Karpas-422 (cell line): ENCODE results near the gene KRT10. TPM values are rescaled to one million over a fixed set of nuclear protein-coding genes. Genes with fewer than 3 reads are reported as not detected.

Experiments
- DNase-seq: peaks from one replicate; pipeline ENCODE4 v3.0.0-alpha.2; 2015
- H2AFZ ChIP-seq: fragments of 200-600 bp; sonication (generic); 2 replicates; pipeline ENCODE4 v1.6.1; 2014; ENCODE audit warnings: antibody characterized with exemption, low read length, mixed read lengths
- H3K27ac ChIP-seq: fragments of 200-600 bp; sonication (generic); 2 replicates; pipeline ENCODE4 v1.5.1; 2014; ENCODE audit warnings: mild to moderate bottlenecking, low read length, moderate library complexity
- H3K27me3 ChIP-seq: fragments of 200-600 bp; sonication (generic); 2 replicates; pipeline ENCODE4 v1.6.1; 2014; ENCODE audit warnings: low read length, mixed read lengths
- H3K36me3 ChIP-seq: fragments of 200-600 bp; sonication (generic); 2 replicates; pipeline ENCODE4 v1.6.1; 2014; ENCODE audit warnings: low read length, mixed read lengths; ENCODE audit not compliant: insufficient read depth
- H3K4me1 ChIP-seq: fragments of 200-600 bp; sonication (generic); 2 replicates; pipeline ENCODE4 v1.6.1; 2014; ENCODE audit warnings: mild to moderate bottlenecking, low read length, mixed read lengths
- H3K4me2 ChIP-seq: fragments of 200-600 bp; sonication (generic); 2 replicates; pipeline ENCODE4 v1.6.1; 2014; ENCODE audit warnings: low read length, low read depth, mild to moderate bottlenecking; ENCODE audit not compliant: poor library complexity, severe bottlenecking
- H3K4me3 ChIP-seq: fragments of 200-600 bp; sonication (generic); 2 replicates; pipeline ENCODE4 v1.5.1; 2014; ENCODE audit warnings: mild to moderate bottlenecking, antibody characterized with exemption, low read length, mixed read lengths
- H3K79me2 ChIP-seq: fragments of 200-600 bp; sonication (generic); 2 replicates; pipeline ENCODE4 v1.6.1; 2014; ENCODE audit warnings: mild to moderate bottlenecking, low read length, mixed read lengths
- H3K9ac ChIP-seq: fragments of 200-600 bp; sonication (generic); 2 replicates; pipeline ENCODE4 v1.6.0; 2014; ENCODE audit warnings: low read length
- H3K9me2 ChIP-seq: fragments of 200-600 bp; sonication (generic), shearing (Covaris generic); replicated peaks from 2 replicates; pipeline ENCODE4 v1.6.0; 2014; ENCODE audit warnings: mild to moderate bottlenecking, low read length, moderate library complexity; ENCODE audit not compliant: insufficient read depth
- H3K9me3 ChIP-seq: fragments of 300-700, 200-600 bp; sonication (generic); 2 replicates; pipeline ENCODE4 v1.6.1; 2014; ENCODE audit warnings: low read length, mixed read lengths
- H4K20me1 ChIP-seq: fragments of 200-600 bp; sonication (generic); 2 replicates; pipeline ENCODE4 v1.6.1; 2014; ENCODE audit warnings: mild to moderate bottlenecking, antibody characterized with exemption, low read length, low read depth; ENCODE audit not compliant: insufficient read depth
- total RNA-seq: library from RNA; depleted of rRNA; stranded (reverse); fragments of >200 nt; shearing (Covaris generic); gene quantifications from 2 replicates; pipeline ENCODE4 v1.2.3, GENCODE V29; 2014; ENCODE audit warnings: low replicate concordance

Gene KRT10
- total RNA-seq, 1 experiment from 2014 or later, result 14.9 TPM

GRCh38 chr17:40827746-40828453 is 5.5 kb upstream of the KRT10 start:
- DNase-seq, result no peak
- Histone ChIP-seq H3K27ac (no peak overlapping the region), H3K36me3 (no peaks in the 10 kb centered on the region; the same call in 1 of the 2 replicates), H3K4me3 (no peak overlapping the region), H2AFZ (no peak overlapping the region), H3K27me3 (no peaks in the 10 kb centered on the region), H3K4me2 (no peak overlapping the region), H3K9ac (no peak overlapping the region), H3K9me3 (no peaks in the 10 kb centered on the region), H3K4me1 (peaks cover 15% of the 10 kb centered on the region), H3K9me2 (no peaks in the 10 kb centered on the region; the same call in 1 of the 2 replicates), H4K20me1 (no peaks in the 10 kb centered on the region), H3K79me2 (peaks cover 78% of the 10 kb centered on the region)

DNA sequence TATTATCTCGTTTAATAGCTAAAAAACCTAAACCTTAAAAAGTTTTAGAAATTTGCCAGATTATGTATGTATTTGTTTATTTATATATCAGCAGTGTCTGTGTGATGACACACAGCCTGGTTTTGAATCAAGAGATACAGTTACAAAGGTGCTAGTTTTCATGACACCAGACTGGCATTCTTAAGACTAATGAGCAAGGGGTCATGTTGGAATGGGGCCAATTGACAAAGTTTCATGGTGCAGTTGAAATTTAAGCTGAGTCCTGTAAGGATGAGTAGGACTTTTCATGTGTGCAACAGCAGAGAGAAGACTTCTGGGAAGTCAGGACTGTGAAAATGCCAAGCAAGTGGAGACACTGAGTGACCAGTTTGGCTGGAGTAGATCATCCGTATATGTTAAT is 3.2 kb upstream of the KRT10 start:
- Histone ChIP-seq H3K27ac (no peak overlapping the region), H3K9ac (no peak overlapping the region), H3K27me3 (no peaks in the 10 kb centered on the region), H3K4me3 (no peak overlapping the region), H4K20me1 (no peaks in the 10 kb centered on the region), H3K4me1 (peaks cover 9% of the 10 kb centered on the region), H3K9me3 (no peaks in the 10 kb centered on the region), H3K79me2 (peaks cover 92% of the 10 kb centered on the region), H2AFZ (no peak overlapping the region), H3K9me2 (no peaks in the 10 kb centered on the region; the same call in 1 of the 2 replicates), H3K36me3 (peaks cover 3% of the 10 kb centered on the region; the same call in 1 of the 2 replicates), H3K4me2 (no peak overlapping the region)
- no peak for DNase-seq

GRCh38 chr17:40824015-40824832 is 1.8 kb upstream of the KRT10 start:
- no peak overlapping the region for H3K4me2 ChIP-seq
- no peak overlapping the region for H3K9ac ChIP-seq
- H4K20me1 ChIP-seq, result no peaks in the 10 kb centered on the region
- no peak for DNase-seq
- no peaks in the 10 kb centered on the region for H3K9me3 ChIP-seq
- peaks cover 19% of the 10 kb centered on the region for H3K4me1 ChIP-seq
- H2AFZ ChIP-seq, result no peak overlapping the region
- H3K36me3 ChIP-seq, result peaks cover 8% of the 10 kb centered on the region; the same call in 1 of the 2 replicates
- no peak overlapping the region for H3K4me3 ChIP-seq
- H3K9me2 ChIP-seq, result no peaks in the 10 kb centered on the region; the same call in 1 of the 2 replicates
- no peak overlapping the region for H3K27ac ChIP-seq
- H3K27me3 ChIP-seq, result no peaks in the 10 kb centered on the region
- H3K79me2 ChIP-seq, result peaks cover 95% of the 10 kb centered on the region

- no peak overlapping the region for H3K27ac ChIP-seq
- H3K4me3 ChIP-seq, result no peak overlapping the region
- no peaks in the 10 kb centered on the region; the same call in 1 of the 2 replicates for H3K9me2 ChIP-seq
- H3K4me2 ChIP-seq, result no peak overlapping the region
- DNase-seq, result no peak
- no peaks in the 10 kb centered on the region for H4K20me1 ChIP-seq
- H3K9ac ChIP-seq, result no peak overlapping the region
- H2AFZ ChIP-seq, result no peak overlapping the region
- H3K36me3 ChIP-seq, result peaks cover 13% of the 10 kb centered on the region
- H3K4me1 ChIP-seq, result peaks cover 28% of the 10 kb centered on the region
- H3K9me3 ChIP-seq, result no peaks in the 10 kb centered on the region
- H3K79me2 ChIP-seq, result peaks cover 82% of the 10 kb centered on the region
- H3K27me3 ChIP-seq, result no peaks in the 10 kb centered on the region
These were observed 878 bp downstream of the KRT10 start for GRCh38 chr17:40821536-40821935.

- H3K79me2 ChIP-seq, result peaks cover 70% of the 10 kb centered on the region
- peaks cover 13% of the 10 kb centered on the region for H3K36me3 ChIP-seq
- H3K9me3 ChIP-seq, result no peaks in the 10 kb centered on the region
- H2AFZ ChIP-seq, result no peak overlapping the region
- no peaks in the 10 kb centered on the region; the same call in 1 of the 2 replicates for H3K9me2 ChIP-seq
- H3K9ac ChIP-seq, result peak overlapping the region; percentile 87; the same call in 1 of the 2 replicates
- H4K20me1 ChIP-seq, result no peaks in the 10 kb centered on the region
- DNase-seq, result no peak
- no peak overlapping the region for H3K27ac ChIP-seq
- peak overlapping the region; percentile 96 for H3K4me3 ChIP-seq
- peak overlapping the region; percentile 94 for H3K4me2 ChIP-seq
- H3K4me1 ChIP-seq, result peaks cover 28% of the 10 kb centered on the region
- H3K27me3 ChIP-seq, result no peaks in the 10 kb centered on the region
These were observed 2.1 kb downstream of the KRT10 start for GRCh38 chr17:40820228-40820838.

DNA sequence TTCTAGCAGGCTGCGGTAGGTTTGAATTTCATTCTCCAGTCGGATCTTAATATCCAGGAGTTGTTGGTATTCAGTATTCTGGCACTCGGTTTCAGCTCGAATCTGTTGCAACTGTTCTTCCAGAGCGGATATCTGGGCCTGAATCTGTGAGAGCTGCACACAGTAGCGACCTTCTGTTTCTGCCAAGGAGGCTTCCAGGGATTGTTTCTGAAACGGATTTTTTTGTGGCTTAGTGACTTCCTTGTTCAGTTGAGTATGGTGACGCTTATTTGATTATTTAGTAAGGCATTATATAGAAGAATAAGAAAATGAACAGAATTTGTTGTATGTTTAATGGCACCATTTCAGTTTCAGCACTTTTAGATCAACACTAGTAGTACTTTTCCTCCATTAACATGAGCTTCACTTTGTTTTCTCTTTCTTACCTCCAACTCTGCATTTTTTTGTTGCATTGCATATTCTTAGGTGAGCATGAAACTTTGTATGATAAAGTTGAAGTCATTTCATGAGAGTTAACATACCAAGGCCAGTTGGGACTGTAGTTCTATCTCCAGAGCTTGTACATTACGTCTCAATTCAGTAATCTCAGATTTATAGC is 2.8 kb downstream of the KRT10 start:
- H3K4me3 ChIP-seq, result peak overlapping the region; percentile 96
- H3K9ac ChIP-seq, result peak overlapping the region; percentile 87
- peak; percentile 50 for DNase-seq

DNA sequence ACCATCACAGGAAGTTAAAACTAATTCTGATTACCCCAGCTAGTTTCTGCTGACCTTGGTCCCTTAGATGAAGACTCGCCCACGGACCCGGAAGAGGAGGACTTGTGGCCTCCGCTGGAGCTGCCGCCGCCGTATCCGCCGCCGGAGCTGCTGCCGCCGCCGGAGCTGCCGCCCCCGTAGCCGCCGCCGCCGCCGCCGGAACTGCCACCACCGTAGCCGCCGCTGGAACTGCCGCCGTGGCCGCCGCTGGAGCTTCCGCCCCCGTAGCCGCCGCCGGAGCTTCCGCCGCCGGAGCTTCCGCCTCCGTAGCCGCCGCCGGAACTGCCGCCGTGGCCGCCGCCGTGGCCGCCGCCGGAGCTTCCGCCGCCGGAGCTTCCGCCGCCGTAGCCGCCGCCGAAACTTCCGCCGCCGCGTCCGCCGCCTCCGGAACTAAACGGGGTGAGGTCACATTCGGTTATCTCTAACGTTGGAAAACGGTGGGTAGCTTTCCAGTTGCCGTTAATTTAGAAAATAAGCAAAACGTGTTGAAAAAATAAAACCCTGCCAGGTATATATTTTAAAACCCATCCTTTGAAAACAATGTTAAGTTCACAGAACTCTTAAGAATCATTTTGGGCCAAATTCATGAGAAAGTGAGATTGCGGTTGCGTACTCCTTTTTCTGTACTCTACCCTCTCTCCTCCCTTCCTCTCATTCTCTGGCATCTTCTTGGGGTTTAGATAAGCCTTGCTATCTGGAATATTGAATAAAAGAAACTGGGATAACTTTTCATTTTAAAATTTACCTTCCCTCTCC is 3.5 kb downstream of the KRT10 start:
- peak; percentile 93 for DNase-seq
- Histone ChIP-seq H3K9ac (peak overlapping the region; percentile 87), H2AFZ (no peak overlapping the region), H3K27ac (peak overlapping the region; percentile 80), H3K27me3 (no peaks in the 10 kb centered on the region), H4K20me1 (no peaks in the 10 kb centered on the region), H3K4me2 (peak overlapping the region; percentile 94), H3K9me2 (no peaks in the 10 kb centered on the region), H3K36me3 (peaks cover 13% of the 10 kb centered on the region), H3K9me3 (no peaks in the 10 kb centered on the region), H3K79me2 (peaks cover 56% of the 10 kb centered on the region), H3K4me3 (peak overlapping the region; percentile 96), H3K4me1 (peaks cover 23% of the 10 kb centered on the region)

More for the DNA sequence above, 2.8 kb downstream of the KRT10 start:
- Histone ChIP-seq H3K9me3 (no peaks in the 10 kb centered on the region), H3K9me2 (no peaks in the 10 kb centered on the region), H3K36me3 (peaks cover 13% of the 10 kb centered on the region), H3K4me1 (peaks cover 28% of the 10 kb centered on the region), H2AFZ (no peak overlapping the region), H3K27me3 (no peaks in the 10 kb centered on the region), H3K4me2 (peak overlapping the region; percentile 94), H3K27ac (peak overlapping the region; percentile 80), H4K20me1 (no peaks in the 10 kb centered on the region), H3K79me2 (peaks cover 63% of the 10 kb centered on the region)
